GM10266 (cell line): Measurements from ENCODE around the gene KDM4B.

Source experiments
- DNase-seq: peaks from one replicate; pipeline ENCODE4 v3.0.0; 2012; ENCODE audit errors: extremely low spot score
- TF ChIP-seq, protein P1 (sequence below): IDR thresholded peaks from 2 replicates; pipeline ENCODE4 v1.5.1; 2012; ENCODE audit warnings: mild to moderate bottlenecking, low read depth; ENCODE audit not compliant: control insufficient read depth, insufficient read depth; ENCODE audit errors: missing control alignments

The KDM4B gene

GRCh38 chr19:5117421-5117820 lies 148.5 kb downstream of the KDM4B start:
- DNase-seq = no peak
- TF ChIP-seq, protein P1, sequence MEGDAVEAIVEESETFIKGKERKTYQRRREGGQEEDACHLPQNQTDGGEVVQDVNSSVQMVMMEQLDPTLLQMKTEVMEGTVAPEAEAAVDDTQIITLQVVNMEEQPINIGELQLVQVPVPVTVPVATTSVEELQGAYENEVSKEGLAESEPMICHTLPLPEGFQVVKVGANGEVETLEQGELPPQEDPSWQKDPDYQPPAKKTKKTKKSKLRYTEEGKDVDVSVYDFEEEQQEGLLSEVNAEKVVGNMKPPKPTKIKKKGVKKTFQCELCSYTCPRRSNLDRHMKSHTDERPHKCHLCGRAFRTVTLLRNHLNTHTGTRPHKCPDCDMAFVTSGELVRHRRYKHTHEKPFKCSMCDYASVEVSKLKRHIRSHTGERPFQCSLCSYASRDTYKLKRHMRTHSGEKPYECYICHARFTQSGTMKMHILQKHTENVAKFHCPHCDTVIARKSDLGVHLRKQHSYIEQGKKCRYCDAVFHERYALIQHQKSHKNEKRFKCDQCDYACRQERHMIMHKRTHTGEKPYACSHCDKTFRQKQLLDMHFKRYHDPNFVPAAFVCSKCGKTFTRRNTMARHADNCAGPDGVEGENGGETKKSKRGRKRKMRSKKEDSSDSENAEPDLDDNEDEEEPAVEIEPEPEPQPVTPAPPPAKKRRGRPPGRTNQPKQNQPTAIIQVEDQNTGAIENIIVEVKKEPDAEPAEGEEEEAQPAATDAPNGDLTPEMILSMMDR = no peak

DNA sequence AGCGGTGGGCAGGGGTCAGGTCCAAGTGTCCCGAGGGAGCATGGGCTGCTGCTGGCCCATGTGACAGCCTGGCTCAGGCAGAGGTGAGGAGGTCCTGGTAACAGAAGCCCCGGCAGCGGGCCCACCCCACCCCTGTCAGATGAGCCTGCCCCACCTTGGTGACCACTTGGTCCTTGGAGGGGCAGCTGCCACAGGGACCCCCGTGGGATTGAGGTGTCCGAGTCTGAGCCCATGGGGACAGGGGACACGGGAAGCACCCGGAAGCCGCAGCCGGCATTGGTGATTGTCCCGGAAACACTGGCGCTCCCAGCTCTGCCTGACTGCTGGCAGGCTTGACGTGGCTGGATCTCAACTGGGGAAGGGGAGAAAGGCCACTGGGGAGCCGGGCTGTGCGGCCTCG lies 149.1 kb downstream of the KDM4B start:
- no peak for DNase-seq
- TF ChIP-seq, protein P1 = no peak

GRCh38 chr19:5119297-5119998 lies 150.5 kb downstream of the KDM4B start:
- DNase-seq = no peak
- TF ChIP-seq, protein P1 = no peak

DNA sequence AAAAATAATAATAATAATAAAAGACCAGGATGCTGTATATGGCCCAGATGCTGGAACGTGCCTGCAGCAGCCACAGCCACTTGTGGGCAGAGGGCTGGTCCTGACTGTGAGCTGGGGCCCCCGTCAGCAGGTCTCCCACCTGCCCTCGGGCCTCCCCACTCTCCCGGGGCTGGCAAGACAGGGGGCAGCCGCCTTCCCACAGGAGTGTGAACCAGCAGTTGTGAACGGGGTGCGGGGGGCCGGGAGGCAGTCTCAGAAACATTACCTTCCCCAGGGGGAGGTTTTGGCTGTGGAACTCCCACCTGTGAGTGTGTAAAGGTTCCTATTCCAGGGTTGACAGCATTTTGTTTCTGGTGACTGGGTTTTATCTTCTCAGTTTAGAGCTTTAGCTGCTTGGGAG lies 151.4 kb downstream of the KDM4B start:
- no peak for DNase-seq
- TF ChIP-seq, protein P1 = no peak

DNA sequence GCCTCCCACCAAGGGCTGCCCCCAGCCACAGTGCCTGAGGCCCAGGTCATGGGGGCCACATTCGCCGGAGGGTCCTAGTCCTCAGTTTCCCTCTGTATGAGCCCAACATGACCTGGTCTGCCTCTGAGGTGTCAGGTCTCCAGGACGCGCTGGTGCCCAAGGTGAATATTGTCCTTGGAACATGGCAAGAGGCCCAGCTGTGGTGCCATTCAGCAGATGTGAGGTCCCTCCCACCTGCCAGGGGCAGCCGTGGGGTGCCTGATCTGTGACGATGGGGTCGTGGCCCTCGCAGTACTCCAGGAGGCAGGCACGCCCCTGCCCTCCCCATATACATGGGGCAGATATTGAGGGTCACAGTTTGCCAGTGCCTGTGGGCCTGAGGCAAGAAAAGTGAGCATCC lies 151.9 kb downstream of the KDM4B start:
- TF ChIP-seq, protein P1 = no peak
- DNase-seq = no peak

DNA sequence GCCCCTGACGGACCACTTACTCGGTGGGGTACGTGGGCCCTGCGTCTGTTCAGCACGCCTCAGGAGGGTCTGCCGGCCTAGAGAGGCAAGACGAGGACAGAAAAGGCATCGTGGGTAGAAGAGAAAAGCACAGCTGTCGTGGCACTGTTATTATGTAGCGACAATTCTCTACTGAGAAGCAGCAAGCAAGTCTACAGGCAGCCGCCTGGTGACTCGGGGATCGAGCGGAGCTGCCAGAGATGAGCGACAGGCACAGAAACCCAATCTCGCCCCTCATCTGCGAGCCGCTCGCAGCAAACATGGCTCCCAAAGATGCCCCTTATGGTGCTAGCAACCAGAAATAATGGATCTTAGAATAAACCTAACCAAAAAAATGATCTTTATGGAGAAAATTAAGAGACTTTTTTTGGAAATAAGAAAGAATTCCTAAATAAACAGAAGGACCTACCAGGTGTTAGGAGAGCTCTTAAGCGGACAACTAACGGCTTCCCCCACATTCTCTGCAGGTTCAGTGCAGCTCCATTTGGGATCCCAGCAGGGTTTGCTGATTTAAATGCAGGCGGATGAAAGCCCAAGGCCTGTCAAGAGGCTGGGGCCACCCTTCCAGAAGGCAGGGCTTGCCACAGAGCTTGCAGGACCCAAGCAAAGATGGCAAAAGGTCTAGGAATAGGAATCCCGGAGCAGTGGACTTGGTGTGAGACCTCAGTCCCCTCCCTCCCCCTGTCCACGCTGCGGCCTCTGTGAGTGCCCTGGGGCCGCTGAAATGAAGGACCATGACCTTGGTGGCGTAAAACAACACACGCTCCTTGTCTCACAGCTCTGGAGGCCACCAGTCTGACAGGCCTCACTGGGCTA lies 152.6 kb downstream of the KDM4B start:
- DNase-seq = no peak
- TF ChIP-seq, protein P1 = no peak

- TF ChIP-seq, protein P1 = no peak
- no peak for DNase-seq
Observed at GRCh38 chr19:5122121-5122400, 153.1 kb downstream of the KDM4B start.
